Skeletal muscle tissue (tissue), 4 donors: ENCODE measurements around the gene PRKCE. TPM values are rescaled to one million over a fixed set of nuclear protein-coding genes. Genes with fewer than 3 reads are reported as not detected.

Experiments used
- H3K27ac ChIP-seq: one replicate; pipeline ENCODE4 v1.7.0; 2013; ENCODE audit warnings: mild to moderate bottlenecking, low read depth, low read length, inconsistent platforms
- H3K27me3 ChIP-seq, 3 donors: one replicate each; pipeline ENCODE4 v1.7.0; 2013; ENCODE audit warnings: low read length in 3 of 3; ENCODE audit not compliant: control insufficient read depth in 3 of 3, insufficient read depth in 3 of 3
- H3K36me3 ChIP-seq, 3 donors: one replicate each; pipeline ENCODE4 v1.7.0; 2013; ENCODE audit warnings: low read length in 3 of 3; ENCODE audit not compliant: control insufficient read depth in 3 of 3, insufficient read depth in 3 of 3
- H3K4me1 ChIP-seq, 3 donors: one replicate each; pipeline ENCODE4 v1.7.0; 2013; ENCODE audit warnings: low read length in 3 of 3, mild to moderate bottlenecking in 3 of 3; ENCODE audit not compliant: control insufficient read depth in 3 of 3, insufficient read depth in 3 of 3
- H3K4me3 ChIP-seq, 3 donors: one replicate each; pipeline ENCODE4 v1.7.0; 2013; ENCODE audit warnings: low read length in 3 of 3
- H3K9ac ChIP-seq, 3 donors: one replicate each; pipeline ENCODE4 v1.7.0; 2013; ENCODE audit warnings: low read length in 3 of 3, mild to moderate bottlenecking in 3 of 3, moderate library complexity in 2 of 3, low read depth in 1 of 3
- H3K9me3 ChIP-seq, 3 donors: one replicate each; pipeline ENCODE4 v1.7.0; 2013; ENCODE audit warnings: low read length in 3 of 3; ENCODE audit not compliant: control insufficient read depth in 3 of 3
- total RNA-seq: library from RNA; depleted of rRNA; stranded (reverse); fragments of >200 nt; gene quantifications from one replicate; pipeline ENCODE4 v1.2.3, GENCODE V29; 2014
- donor health status: Osteomylitis.

Gene PRKCE
- total RNA-seq, 1 donor from 2014 or later: 9.4 TPM

GRCh38 chr2:45833301-45833967 lies 182.0 kb downstream of the PRKCE start:
- H3K9ac ChIP-seq: no peak overlapping the region
- H3K27me3 ChIP-seq: no peaks in the 10 kb centered on the region
- no peak overlapping the region for H3K27ac ChIP-seq
- H3K9me3 ChIP-seq: peaks cover 0 to 4% (median 4%) of the 10 kb centered on the region in 3 donors
- no peak overlapping the region for H3K4me3 ChIP-seq
- no peaks in the 10 kb centered on the region for H3K36me3 ChIP-seq
- no peaks in the 10 kb centered on the region for H3K4me1 ChIP-seq

GRCh38 chr2:45833968-45834344 lies 182.5 kb downstream of the PRKCE start:
- H3K4me1 ChIP-seq: no peaks in the 10 kb centered on the region
- no peaks in the 10 kb centered on the region for H3K27me3 ChIP-seq
- no peak overlapping the region for H3K9ac ChIP-seq
- no peaks in the 10 kb centered on the region for H3K36me3 ChIP-seq
- H3K4me3 ChIP-seq: no peak overlapping the region
- no peak overlapping the region for H3K27ac ChIP-seq
- H3K9me3 ChIP-seq: peaks cover 0 to 4% (median 4%) of the 10 kb centered on the region in 3 donors

GRCh38 chr2:45834372-45834771 lies 182.9 kb downstream of the PRKCE start:
- Histone ChIP-seq H3K4me1 (peaks cover 0 to 3% (median under 1%) of the 10 kb centered on the region in 3 donors), H3K9me3 (peaks cover 0 to 4% (median 4%) of the 10 kb centered on the region in 3 donors), H3K9ac (no peak overlapping the region), H3K27ac (no peak overlapping the region), H3K4me3 (no peak overlapping the region), H3K27me3 (no peaks in the 10 kb centered on the region), H3K36me3 (no peaks in the 10 kb centered on the region)

- H3K4me3 ChIP-seq: no peak overlapping the region
- no peak overlapping the region for H3K9ac ChIP-seq
- peaks cover 0 to 4% (median 4%) of the 10 kb centered on the region in 3 donors for H3K9me3 ChIP-seq
- peaks cover 0 to 8% (median 6%) of the 10 kb centered on the region in 3 donors for H3K4me1 ChIP-seq
- no peak overlapping the region for H3K27ac ChIP-seq
- no peaks in the 10 kb centered on the region for H3K27me3 ChIP-seq
- H3K36me3 ChIP-seq: no peaks in the 10 kb centered on the region
Observed at GRCh38 chr2:45834858-45835257, 183.4 kb downstream of the PRKCE start.

GRCh38 chr2:45836316-45836715 lies 184.8 kb downstream of the PRKCE start:
- Histone ChIP-seq H3K9ac (no peak overlapping the region), H3K4me1 (peaks cover 0 to 13% (median 11%) of the 10 kb centered on the region in 3 donors)

GRCh38 chr2:45836740-45837139 lies 185.3 kb downstream of the PRKCE start:
- H3K9me3 ChIP-seq: no peaks in the 10 kb centered on the region
- H3K4me3 ChIP-seq: no peak overlapping the region
- H3K27me3 ChIP-seq: no peaks in the 10 kb centered on the region
- no peaks in the 10 kb centered on the region for H3K36me3 ChIP-seq
- H3K9ac ChIP-seq: no peak overlapping the region
- H3K4me1 ChIP-seq: peaks cover 0 to 13% (median 11%) of the 10 kb centered on the region in 3 donors
- no peak overlapping the region for H3K27ac ChIP-seq

More at GRCh38 chr2:45836316-45836715, 184.8 kb downstream of the PRKCE start:
- Histone ChIP-seq H3K9me3 (no peaks in the 10 kb centered on the region), H3K27me3 (no peaks in the 10 kb centered on the region), H3K27ac (no peak overlapping the region), H3K4me3 (no peak overlapping the region), H3K36me3 (no peaks in the 10 kb centered on the region)

- no peaks in the 10 kb centered on the region for H3K9me3 ChIP-seq
- peaks cover 0 to 13% (median 11%) of the 10 kb centered on the region in 3 donors for H3K4me1 ChIP-seq
- no peak overlapping the region for H3K4me3 ChIP-seq
- no peaks in the 10 kb centered on the region for H3K36me3 ChIP-seq
- no peak overlapping the region for H3K9ac ChIP-seq
- H3K27me3 ChIP-seq: no peaks in the 10 kb centered on the region
- H3K27ac ChIP-seq: no peak overlapping the region
Observed at GRCh38 chr2:45837812-45838341, 186.4 kb downstream of the PRKCE start.

- H3K9ac ChIP-seq: no peak overlapping the region
- H3K4me3 ChIP-seq: peak overlapping the region in 1 of 3 donors; percentile 39
- H3K27ac ChIP-seq: no peak overlapping the region
- no peaks in the 10 kb centered on the region for H3K27me3 ChIP-seq
- peaks cover 0 to 13% (median 11%) of the 10 kb centered on the region in 3 donors for H3K4me1 ChIP-seq
- no peaks in the 10 kb centered on the region for H3K9me3 ChIP-seq
- H3K36me3 ChIP-seq: no peaks in the 10 kb centered on the region
Observed at GRCh38 chr2:45839508-45840251, 188.2 kb downstream of the PRKCE start.

- Histone ChIP-seq H3K36me3 (no peaks in the 10 kb centered on the region), H3K9ac (no peak overlapping the region), H3K27ac (no peak overlapping the region), H3K4me1 (peaks cover 0 to 13% (median 11%) of the 10 kb centered on the region in 3 donors), H3K27me3 (no peaks in the 10 kb centered on the region), H3K9me3 (no peaks in the 10 kb centered on the region), H3K4me3 (no peak overlapping the region)
Observed at GRCh38 chr2:45840481-45840880, 189.0 kb downstream of the PRKCE start.
